Stimulated activated CD4-positive, alpha-beta T cell treated with anti-CD3 and anti-CD28 coated beads, Interleukin-1b, Interleukin-23, amount 100 ng/mL, for 1 hour (primary cell): Measurements from ENCODE around the gene HAS3.
"Not testable (repeated sequence)": the region's sequence is repeated elsewhere in the genome, so short reads cannot be mapped to it uniquely, and the experiment has no call there.

Experiments
- DNase-seq, 2 donors: peaks; one replicate each; pipeline ENCODE4 v3.0.0-alpha.2; 2020; ENCODE audit warnings: low read depth in 2 of 2

HAS3 gene

GRCh38 chr16:69105501-69106361 lies at the start of gene HAS3:
TSS of gene HAS3 (plus strand) at chr16:69105653. CDS start at chr16:69109396, 3,743 bp downstream.
- no peak for DNase-seq

GRCh38 chr16:69055980-69056379 lies 49.5 kb upstream of the HAS3 start:
- no peak for DNase-seq

GRCh38 chr16:69056421-69056820 lies 49.0 kb upstream of the HAS3 start:
- DNase-seq = no peak

- no peak for DNase-seq
These were observed 47.8 kb upstream of the HAS3 start for GRCh38 chr16:69057400-69058378.

- not testable (repeated sequence) for DNase-seq
These were observed 42.0 kb upstream of the HAS3 start for GRCh38 chr16:69063491-69063890.

- no peak for DNase-seq
These were observed 41.2 kb upstream of the HAS3 start for GRCh38 chr16:69064124-69064763.

GRCh38 chr16:69064764-69065313 lies 40.6 kb upstream of the HAS3 start:
- DNase-seq = no peak

GRCh38 chr16:69069504-69069903 lies 35.9 kb upstream of the HAS3 start:
- no peak for DNase-seq

GRCh38 chr16:69071036-69071435 lies 34.4 kb upstream of the HAS3 start:
- DNase-seq = no peak

GRCh38 chr16:69072640-69072974 lies 32.8 kb upstream of the HAS3 start:
- DNase-seq = no peak

GRCh38 chr16:69073181-69073702 lies 32.2 kb upstream of the HAS3 start:
- DNase-seq = no peak

GRCh38 chr16:69077251-69077650 lies 28.2 kb upstream of the HAS3 start:
- DNase-seq = no peak

- no peak for DNase-seq
These were observed 27.4 kb upstream of the HAS3 start for GRCh38 chr16:69078073-69078472.

GRCh38 chr16:69079697-69080096 lies 25.8 kb upstream of the HAS3 start:
- DNase-seq = no peak

- no peak for DNase-seq
These were observed 22.0 kb upstream of the HAS3 start for GRCh38 chr16:69083306-69083941.

- DNase-seq = no peak
These were observed 21.2 kb upstream of the HAS3 start for GRCh38 chr16:69084289-69084688.

- DNase-seq = no peak
These were observed 20.3 kb upstream of the HAS3 start for GRCh38 chr16:69085032-69085695.

GRCh38 chr16:69087161-69087581 lies 18.3 kb upstream of the HAS3 start:
- no peak for DNase-seq

- DNase-seq = no peak
These were observed 16.8 kb upstream of the HAS3 start for GRCh38 chr16:69088684-69089083.

- DNase-seq = no peak
These were observed 16.2 kb upstream of the HAS3 start for GRCh38 chr16:69089091-69089910.
